ENCODE measurements around the gene SLC6A5.

SLC6A5 gene

GRCh38 chr11:20611445-20611844 lies 12.0 kb downstream of the SLC6A5 start:
- no peak for DNase-seq (ENCODE audit: low read depth)
- H3K4me3 ChIP-seq (ENCODE audit: low read length) = no peak overlapping the region
- TF ChIP-seq, protein P1, sequence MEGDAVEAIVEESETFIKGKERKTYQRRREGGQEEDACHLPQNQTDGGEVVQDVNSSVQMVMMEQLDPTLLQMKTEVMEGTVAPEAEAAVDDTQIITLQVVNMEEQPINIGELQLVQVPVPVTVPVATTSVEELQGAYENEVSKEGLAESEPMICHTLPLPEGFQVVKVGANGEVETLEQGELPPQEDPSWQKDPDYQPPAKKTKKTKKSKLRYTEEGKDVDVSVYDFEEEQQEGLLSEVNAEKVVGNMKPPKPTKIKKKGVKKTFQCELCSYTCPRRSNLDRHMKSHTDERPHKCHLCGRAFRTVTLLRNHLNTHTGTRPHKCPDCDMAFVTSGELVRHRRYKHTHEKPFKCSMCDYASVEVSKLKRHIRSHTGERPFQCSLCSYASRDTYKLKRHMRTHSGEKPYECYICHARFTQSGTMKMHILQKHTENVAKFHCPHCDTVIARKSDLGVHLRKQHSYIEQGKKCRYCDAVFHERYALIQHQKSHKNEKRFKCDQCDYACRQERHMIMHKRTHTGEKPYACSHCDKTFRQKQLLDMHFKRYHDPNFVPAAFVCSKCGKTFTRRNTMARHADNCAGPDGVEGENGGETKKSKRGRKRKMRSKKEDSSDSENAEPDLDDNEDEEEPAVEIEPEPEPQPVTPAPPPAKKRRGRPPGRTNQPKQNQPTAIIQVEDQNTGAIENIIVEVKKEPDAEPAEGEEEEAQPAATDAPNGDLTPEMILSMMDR (conservative IDR thresholded peaks at IDR 0.05; ENCODE audit: low read length) = no peak

GRCh38 chr11:20611892-20612291 lies 12.5 kb downstream of the SLC6A5 start:
- no peak for DNase-seq (ENCODE audit: low read depth)
- TF ChIP-seq, protein P1 (conservative IDR thresholded peaks at IDR 0.05; ENCODE audit: low read length) = no peak
- no peak overlapping the region for H3K4me3 ChIP-seq (ENCODE audit: low read length)

DNA sequence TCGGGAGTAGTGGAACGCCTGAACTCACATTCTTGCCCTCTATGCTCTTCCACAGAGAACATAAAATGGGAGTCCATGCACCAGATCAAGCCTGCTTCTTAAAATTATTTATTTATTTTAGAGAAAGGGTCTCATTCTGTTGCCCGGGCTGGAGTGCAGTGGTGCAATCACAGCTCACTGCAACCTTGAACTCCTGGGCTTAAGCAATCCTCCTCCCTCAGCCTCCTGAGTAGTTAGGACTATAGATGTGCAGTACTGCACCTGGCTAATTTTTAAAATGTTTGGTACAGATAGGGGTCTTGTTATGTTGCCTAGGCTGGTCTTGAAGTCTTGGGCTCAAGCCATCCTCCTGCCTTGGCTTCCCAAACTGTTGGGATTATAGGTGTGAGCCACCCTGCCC lies 13.0 kb downstream of the SLC6A5 start:
- TF ChIP-seq, protein P1 (conservative IDR thresholded peaks at IDR 0.05; ENCODE audit: low read length) = no peak
- no peak for DNase-seq (ENCODE audit: low read depth)

GRCh38 chr11:20616920-20617319 lies 17.5 kb downstream of the SLC6A5 start:
- no peak for DNase-seq (ENCODE audit: low read depth)
- TF ChIP-seq, protein P1 (conservative IDR thresholded peaks at IDR 0.05; ENCODE audit: low read length) = no peak
- no peak overlapping the region for H3K4me3 ChIP-seq (ENCODE audit: low read length)

More for the DNA sequence above, 13.0 kb downstream of the SLC6A5 start:
- H3K4me3 ChIP-seq (ENCODE audit: low read length) = no peak overlapping the region

GRCh38 chr11:20617346-20618005 lies 18.1 kb downstream of the SLC6A5 start:
- TF ChIP-seq, protein P1 (conservative IDR thresholded peaks at IDR 0.05; ENCODE audit: low read length) = no peak
- no peak for DNase-seq (ENCODE audit: low read depth)
- H3K4me3 ChIP-seq (ENCODE audit: low read length) = no peak overlapping the region

GRCh38 chr11:20618083-20618482 lies 18.7 kb downstream of the SLC6A5 start:
- no peak for DNase-seq (ENCODE audit: low read depth)
- no peak overlapping the region for H3K4me3 ChIP-seq (ENCODE audit: low read length)
- TF ChIP-seq, protein P1 (conservative IDR thresholded peaks at IDR 0.05; ENCODE audit: low read length) = no peak

DNA sequence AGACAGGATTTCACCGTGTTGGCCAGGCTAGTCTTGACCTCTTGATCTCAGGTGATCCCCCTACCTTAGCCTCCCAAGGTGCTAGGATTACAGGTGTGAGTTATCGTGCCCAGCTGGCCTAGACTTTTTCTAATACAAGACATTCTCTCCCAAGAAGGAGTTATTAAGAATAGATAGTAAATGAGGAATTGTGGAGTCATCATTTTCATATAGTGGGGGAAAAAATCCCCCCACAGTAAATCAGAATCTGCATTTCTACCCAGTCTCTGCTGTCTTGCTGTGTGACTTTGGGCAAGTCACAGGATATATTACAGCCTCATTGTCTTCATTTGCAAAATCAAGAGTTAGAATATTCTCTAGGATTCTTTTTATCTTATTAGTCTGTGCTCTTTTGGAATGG lies 21.6 kb downstream of the SLC6A5 start:
- no peak for DNase-seq (ENCODE audit: low read depth)
- H3K4me3 ChIP-seq (ENCODE audit: low read length) = no peak overlapping the region
- TF ChIP-seq, protein P1 (conservative IDR thresholded peaks at IDR 0.05; ENCODE audit: low read length) = no peak

Measured in AG10803 (cell line).